ENCODE results near the gene KLF13. TPM values are rescaled to one million over a fixed set of nuclear protein-coding genes. Genes with fewer than 3 reads are reported as not detected.

The KLF13 gene
- total and polyA plus RNA-seq, 2 donors (not counting 1 experiment from before 2014, with no cell fraction given), result 65.5 to 140 TPM

DNA sequence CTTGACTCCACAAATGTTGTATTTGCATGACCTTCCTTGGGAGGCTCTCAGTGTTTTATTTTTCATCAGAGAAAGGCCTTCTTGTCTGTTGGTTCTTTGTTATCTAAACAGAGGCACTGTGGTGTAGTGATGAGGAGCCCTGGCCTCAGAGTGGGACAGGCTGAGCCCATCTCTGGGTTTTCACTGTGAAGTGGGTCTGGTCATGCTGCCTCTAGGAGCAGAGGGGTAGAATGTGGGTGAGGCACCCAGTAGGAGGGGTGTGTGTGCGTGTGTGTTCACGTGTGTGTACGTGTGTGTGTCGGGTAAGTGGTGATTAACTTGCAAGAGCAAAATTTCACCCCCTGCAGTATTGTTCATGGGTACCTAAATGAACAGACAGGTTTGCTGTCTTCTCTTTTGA lies 14.4 kb downstream of the KLF13 start:
- DNase-seq, result no peak
- POLR2A ChIA-PET, result interaction anchor here (0.7 to 1.1 kb wide), 2 partner anchors 12 to 17 kb away, joined by 3 to 9 read pairs; no protein-coding TSS in a partner anchor
- peak overlapping the region; percentile 59 for H3K4me3 Mint-ChIP-seq

More for the DNA sequence above, 14.4 kb downstream of the KLF13 start:
- CTCF ChIA-PET, result interaction anchor here (1.1 to 1.9 kb wide), 3 partner anchors 25 to 94 kb away, joined by 3 to 5 read pairs (median 5); no protein-coding TSS in a partner anchor
- peak overlapping the region; percentile 68 for H3K27ac Mint-ChIP-seq
- peaks cover 100% of the 10 kb centered on the region for H3K4me1 Mint-ChIP-seq
- no peaks in the 10 kb centered on the region for H3K9me3 ChIP-seq (ENCODE audit: control extremely low read depth in 1 of 3, control insufficient read depth in 2 of 3, insufficient read depth in 1 of 3, low read length in 2 of 3)
- H3K36me3 ChIP-seq (replicated peaks in 1 of 2; ENCODE audit: control extremely low read depth in 1 of 2, control insufficient read depth in 1 of 2, extremely low read depth in 1 of 2, insufficient read depth in 2 of 2, low read length in 1 of 2), result peaks cover 3 to 19% of the 10 kb centered on the region in 2 experiments
- intact Hi-C loops (cut with micrococcal nuclease), result no loop called here
- H3K79me2 ChIP-seq (ENCODE audit: control insufficient read depth, insufficient read depth, low read length), result peaks cover 100% of the 10 kb centered on the region
- peaks cover 100% of the 10 kb centered on the region for H4K20me1 ChIP-seq (ENCODE audit: control insufficient read depth, insufficient read depth, low read length, poor library complexity, severe bottlenecking)
- no peak overlapping the region for H3K4me3 ChIP-seq (ENCODE audit: control extremely low read depth in 1 of 5, extremely low read depth in 1 of 5, insufficient read depth in 1 of 5, low read depth in 2 of 5, low read length in 4 of 5)
- H3K27me3 ChIP-seq (replicated peaks in 1 of 4; ENCODE audit: control extremely low read depth in 1 of 4, control insufficient read depth in 3 of 4, insufficient read depth in 4 of 4, low read length in 3 of 4), result no peaks in the 10 kb centered on the region
- no peak for ATAC-seq (ENCODE audit: low read depth)
- no peaks in the 10 kb centered on the region for H3K27me3 Mint-ChIP-seq
- no peaks in the 10 kb centered on the region for H3K9me3 Mint-ChIP-seq (ENCODE audit: insufficient read depth)
- peak overlapping the region; percentile 89 for H3K4me2 ChIP-seq (replicated peaks; ENCODE audit: low read depth, low read length, poor library complexity, severe bottlenecking)
- H3K9ac ChIP-seq (ENCODE audit: low read length), result no peak overlapping the region
- H2AFZ ChIP-seq (ENCODE audit: insufficient read depth, low read depth, low read length, poor library complexity, severe bottlenecking), result no peak overlapping the region
- no CpG with 5 or more reads among the region's 4 CpGs for WGBS (ENCODE audit: insufficient coverage)
- peaks cover 100% of the 10 kb centered on the region in 2 donors for H3K4me1 ChIP-seq (ENCODE audit: control insufficient read depth in 2 of 2, insufficient read depth in 2 of 2, low read length in 2 of 2)
- TF ChIP-seq, protein P1, sequence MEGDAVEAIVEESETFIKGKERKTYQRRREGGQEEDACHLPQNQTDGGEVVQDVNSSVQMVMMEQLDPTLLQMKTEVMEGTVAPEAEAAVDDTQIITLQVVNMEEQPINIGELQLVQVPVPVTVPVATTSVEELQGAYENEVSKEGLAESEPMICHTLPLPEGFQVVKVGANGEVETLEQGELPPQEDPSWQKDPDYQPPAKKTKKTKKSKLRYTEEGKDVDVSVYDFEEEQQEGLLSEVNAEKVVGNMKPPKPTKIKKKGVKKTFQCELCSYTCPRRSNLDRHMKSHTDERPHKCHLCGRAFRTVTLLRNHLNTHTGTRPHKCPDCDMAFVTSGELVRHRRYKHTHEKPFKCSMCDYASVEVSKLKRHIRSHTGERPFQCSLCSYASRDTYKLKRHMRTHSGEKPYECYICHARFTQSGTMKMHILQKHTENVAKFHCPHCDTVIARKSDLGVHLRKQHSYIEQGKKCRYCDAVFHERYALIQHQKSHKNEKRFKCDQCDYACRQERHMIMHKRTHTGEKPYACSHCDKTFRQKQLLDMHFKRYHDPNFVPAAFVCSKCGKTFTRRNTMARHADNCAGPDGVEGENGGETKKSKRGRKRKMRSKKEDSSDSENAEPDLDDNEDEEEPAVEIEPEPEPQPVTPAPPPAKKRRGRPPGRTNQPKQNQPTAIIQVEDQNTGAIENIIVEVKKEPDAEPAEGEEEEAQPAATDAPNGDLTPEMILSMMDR (IDR thresholded peaks at IDR 0.05), result no peak
- no peak for TF ChIP-seq EZH2 (IDR thresholded peaks at IDR 0.05; ENCODE audit: borderline replicate concordance, insufficient read depth, low read depth, low read length, poor library complexity, severe bottlenecking)
- H3K27ac ChIP-seq (ENCODE audit: low read length in 2 of 2), result peak overlapping the region in 1 of 2 donors; percentile 97

Measured in B cell (primary cell).